GM21786 (cell line): ENCODE data around the gene NOL8.

Experiments
- ATAC-seq: cut with Tn5 transposase; IDR thresholded peaks from one replicate; pipeline ENCODE4 v1.9.1; 2021; ENCODE audit not compliant: unreplicated experiment

The NOL8 gene

DNA sequence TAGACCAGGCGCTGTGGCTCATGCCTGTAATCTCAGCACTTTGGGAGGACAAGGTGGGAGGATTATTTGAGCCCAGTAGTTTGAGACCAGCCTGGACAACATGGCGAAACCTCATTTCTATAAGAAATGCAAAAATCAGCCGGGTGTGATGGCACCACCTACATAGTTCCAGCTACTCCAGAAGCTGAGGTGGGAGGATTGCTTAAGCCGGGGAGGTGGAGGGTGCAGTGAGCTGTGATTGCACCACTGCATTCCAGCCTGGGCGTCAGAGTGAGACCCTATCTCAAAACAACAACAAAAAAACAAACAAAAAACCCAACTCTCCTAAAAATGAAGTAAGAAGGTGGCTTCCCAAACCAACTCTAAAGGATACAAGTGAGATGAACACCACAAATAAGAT lies 54.6 kb downstream of the NOL8 start:
- no peak for ATAC-seq

DNA sequence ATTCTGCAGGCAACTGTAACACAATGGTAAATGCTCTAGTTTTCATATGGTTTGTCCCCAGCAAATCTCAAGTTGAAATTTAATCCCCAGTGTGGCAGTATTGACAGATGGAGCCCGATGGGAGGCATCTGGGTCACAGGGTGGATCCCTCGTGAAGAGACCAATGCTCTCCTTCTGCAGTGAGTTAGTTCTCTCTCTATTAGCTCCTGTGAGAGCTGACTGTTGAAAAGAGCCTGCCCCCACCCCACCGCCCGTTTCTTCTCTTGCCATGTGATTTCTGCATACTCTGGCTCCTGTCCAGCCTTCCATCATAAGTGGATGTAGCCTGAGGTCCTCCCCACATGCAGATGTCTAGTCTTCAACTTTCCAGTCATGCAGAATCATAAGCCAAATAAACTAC lies 58.7 kb downstream of the NOL8 start:
- ATAC-seq = no peak

DNA sequence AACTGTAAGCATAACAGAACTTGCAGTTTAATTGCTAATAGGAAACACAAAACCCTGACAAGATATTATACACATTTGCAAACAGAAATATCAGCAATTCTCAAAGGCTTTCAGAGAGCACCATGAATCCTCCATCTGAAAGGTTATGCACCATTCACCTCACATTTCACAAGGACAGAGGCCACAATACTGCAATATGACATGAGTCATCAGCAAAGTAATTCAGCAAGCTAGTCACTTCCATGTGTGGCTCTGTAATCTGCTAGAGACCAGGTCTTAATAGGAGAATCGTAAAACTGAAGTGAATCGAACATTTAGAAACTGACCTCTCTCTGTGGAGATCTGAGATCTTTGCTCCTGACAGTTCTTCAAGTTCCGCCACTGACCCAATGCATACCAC lies 60.0 kb downstream of the NOL8 start:
- ATAC-seq = no peak

DNA sequence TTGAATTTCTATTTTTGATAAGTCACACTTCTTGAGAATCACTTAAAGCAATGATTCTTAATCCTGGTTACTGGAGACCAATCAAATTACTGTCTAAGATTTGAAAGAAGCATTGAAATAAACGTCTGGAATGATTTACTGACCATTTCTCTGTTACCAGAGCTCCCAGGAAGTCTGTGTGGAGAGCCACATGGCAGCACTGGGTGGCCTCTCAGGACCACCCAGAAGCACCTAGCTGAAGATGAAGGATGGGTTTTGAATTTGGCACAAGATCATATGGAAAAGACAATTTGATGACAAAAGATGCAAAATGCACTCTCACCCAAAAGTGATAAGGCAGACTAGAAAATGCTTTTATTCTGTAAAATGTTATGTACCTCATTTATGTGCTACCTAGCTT lies 62.0 kb downstream of the NOL8 start:
- ATAC-seq = no peak

DNA sequence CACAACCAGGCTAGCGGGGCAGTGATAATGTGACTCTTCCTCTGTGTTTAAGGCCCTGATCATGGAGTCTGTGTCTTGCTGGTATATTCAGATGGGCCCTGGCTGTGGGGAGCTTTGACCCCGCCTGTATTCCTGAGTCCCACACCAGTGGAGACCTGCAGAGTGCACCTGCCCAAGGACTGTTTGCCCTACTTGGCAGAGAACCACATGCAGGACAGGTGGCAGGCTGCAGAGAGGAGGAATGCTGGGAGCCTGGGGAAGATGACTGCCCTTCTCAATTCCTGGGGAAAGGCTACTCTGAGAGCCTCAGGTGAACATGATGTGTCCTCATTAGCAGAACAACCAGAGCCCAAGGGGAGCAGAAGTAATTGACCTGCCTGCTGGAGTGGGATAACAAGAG lies 67.8 kb downstream of the NOL8 start:
- ATAC-seq = no peak

DNA sequence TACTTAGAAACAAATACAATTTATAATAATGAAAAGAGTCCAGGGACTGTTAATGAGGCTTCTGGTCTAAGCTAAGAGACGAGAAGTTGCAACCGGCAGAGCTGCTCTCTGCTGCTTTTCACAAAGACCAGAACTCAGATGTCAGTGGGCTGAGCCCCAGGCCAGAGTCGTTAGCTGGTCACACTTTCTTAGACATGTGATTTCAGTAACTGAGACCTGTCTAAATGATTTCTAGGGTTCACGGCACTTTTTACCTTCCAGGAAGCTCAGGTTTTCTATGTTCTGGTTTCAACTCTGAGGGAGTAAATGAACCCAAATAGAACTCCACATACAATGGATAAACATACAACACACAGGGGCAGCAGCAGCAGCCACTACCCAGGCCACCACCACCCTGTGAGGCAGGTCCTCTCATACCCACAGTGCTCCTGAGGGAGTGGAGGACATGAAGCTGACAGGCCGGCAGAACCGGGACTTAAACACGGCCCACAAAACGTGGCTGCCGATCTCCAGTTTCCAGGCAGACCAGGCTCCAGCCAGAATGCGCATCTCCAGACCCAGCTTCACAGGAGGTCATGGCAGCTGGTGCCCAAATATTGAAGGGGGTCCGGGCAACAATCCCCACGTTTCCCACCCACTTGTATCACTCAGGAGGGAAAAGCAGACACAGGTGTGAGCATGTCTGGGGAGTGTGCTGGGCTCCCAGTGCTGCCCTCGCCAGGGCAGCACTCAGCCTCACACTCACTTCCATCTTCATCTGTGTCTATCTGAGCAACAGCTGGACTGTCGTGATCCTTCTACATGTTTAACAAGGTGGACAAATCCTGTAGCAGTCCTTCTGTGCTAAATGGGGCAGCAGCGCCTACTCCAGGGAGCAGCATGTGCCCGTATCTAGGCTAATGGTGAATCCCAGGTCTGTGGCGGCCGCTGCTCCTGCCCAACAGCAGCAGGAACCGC lies 70.5 kb downstream of the NOL8 start:
- no peak for ATAC-seq

DNA sequence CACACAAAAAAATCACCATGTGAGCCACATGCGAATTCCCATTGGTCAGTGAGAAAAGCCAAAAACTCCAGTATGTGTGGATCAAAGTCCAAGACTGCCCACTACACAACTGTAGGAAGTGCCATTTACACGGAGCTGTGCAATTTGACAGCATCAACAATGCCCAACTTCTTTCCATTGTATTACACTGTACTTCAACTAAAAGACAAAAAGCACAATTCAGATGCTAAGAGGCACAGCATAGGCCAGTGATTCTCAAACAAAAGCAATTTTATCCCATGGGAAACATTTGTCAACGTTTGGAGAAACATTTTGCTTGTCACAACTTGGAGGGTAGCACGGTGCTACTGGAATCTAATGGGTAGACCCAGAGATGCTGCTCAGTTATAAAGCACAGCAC lies 71.5 kb downstream of the NOL8 start:
- no peak for ATAC-seq

DNA sequence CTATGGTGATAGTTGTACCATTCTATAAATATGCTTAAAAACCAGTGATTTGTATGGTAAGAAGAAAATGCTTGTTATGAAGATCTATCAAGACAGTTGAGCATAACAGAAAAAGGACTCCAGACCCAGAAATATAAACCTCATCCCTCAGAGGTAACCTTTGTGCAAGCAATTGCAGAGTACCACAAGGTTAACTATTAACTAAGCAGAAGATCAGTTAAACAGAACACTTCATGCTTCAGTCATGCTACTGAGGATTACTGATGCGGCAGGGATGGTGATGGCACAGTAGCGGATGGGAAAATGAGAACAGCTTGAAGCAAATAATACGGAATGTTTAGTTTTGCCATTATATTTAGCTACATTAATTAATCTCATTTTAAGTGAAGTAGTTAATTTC lies 77.2 kb downstream of the NOL8 start:
- no peak for ATAC-seq
